ENCODE measurements around the gene WWOX.

Gene WWOX

DNA sequence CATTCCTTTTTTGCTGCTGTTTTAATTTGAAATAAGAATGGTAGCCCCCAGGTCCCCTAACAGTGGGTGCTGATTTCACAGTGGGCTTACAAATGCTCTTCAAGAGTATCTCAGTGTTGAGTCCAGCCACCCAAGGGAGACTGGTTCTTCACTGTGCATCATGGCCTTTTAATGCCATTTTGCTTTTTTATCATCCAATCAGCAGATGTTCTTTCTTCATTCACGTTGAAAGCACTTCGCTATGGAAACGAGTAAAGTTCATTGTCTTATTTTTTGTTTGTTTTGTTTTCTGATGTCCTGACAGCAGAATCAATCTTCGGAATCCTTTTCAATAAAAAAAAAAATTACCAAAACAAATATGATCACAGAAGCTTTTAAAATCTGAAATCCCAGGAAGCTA lies 1072.0 kb downstream of the WWOX start:
- Histone ChIP-seq H3K4me3 (ENCODE audit: low read depth, low read length) (no peak overlapping the region), H3K27me3 (ENCODE audit: control insufficient read depth, insufficient read depth, low read length) (no peaks in the 10 kb centered on the region), H3K36me3 (ENCODE audit: control insufficient read depth, insufficient read depth, low read length) (no peaks in the 10 kb centered on the region), H3K9ac (ENCODE audit: low read depth, low read length) (no peak overlapping the region), H3K9me3 (ENCODE audit: control insufficient read depth, insufficient read depth, low read length) (no peaks in the 10 kb centered on the region), H3K4me1 (ENCODE audit: control insufficient read depth, insufficient read depth, low read length) (peaks cover 11% of the 10 kb centered on the region)

DNA sequence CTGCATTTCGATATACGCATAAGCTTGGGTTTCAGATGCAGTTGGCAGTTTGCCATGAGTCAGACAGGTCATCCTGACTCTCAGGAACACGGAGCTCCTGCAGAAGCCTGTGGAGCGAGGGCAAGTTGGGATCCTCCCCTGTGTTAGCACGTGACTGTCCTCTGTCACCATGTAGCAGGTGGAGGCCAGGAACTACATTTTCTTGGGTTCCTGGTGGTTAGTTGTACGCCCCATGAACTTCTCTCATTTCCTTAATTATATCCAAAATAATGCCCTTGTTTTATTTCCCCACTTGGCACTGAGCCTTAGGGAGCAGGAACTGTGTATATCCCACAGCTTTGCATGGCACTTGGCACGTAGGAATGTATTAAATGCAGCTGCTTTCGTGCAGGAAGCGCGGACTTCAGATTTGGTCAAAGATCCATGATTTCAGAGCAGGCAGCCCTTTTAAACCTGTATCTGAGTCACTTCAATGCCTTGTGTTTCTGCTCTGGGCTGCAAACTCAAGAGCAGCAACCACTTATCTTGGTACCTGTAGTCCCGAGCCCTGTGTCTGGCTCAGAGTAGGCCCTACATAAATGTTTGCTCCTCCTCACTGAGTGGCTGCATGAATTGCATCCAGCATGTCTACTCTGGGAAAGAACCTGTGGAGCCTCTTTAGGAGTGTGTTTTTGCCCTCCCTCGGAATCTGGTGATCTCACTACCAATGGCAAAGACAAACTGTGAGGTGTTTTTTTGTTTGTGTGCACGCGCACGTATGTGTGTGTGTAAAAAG lies 1072.7 kb downstream of the WWOX start:
- Histone ChIP-seq H3K9me3 (ENCODE audit: control insufficient read depth, insufficient read depth, low read length) (no peaks in the 10 kb centered on the region), H3K27me3 (ENCODE audit: control insufficient read depth, insufficient read depth, low read length) (no peaks in the 10 kb centered on the region), H3K36me3 (ENCODE audit: control insufficient read depth, insufficient read depth, low read length) (no peaks in the 10 kb centered on the region), H3K4me3 (ENCODE audit: low read depth, low read length) (no peak overlapping the region), H3K4me1 (ENCODE audit: control insufficient read depth, insufficient read depth, low read length) (peaks cover 11% of the 10 kb centered on the region), H3K9ac (ENCODE audit: low read depth, low read length) (no peak overlapping the region)

GRCh38 chr16:79172976-79173500 lies 1073.6 kb downstream of the WWOX start:
- Histone ChIP-seq H3K27me3 (ENCODE audit: control insufficient read depth, insufficient read depth, low read length) (no peaks in the 10 kb centered on the region), H3K9me3 (ENCODE audit: control insufficient read depth, insufficient read depth, low read length) (no peaks in the 10 kb centered on the region), H3K9ac (ENCODE audit: low read depth, low read length) (no peak overlapping the region), H3K4me3 (ENCODE audit: low read depth, low read length) (no peak overlapping the region), H3K36me3 (ENCODE audit: control insufficient read depth, insufficient read depth, low read length) (no peaks in the 10 kb centered on the region), H3K4me1 (ENCODE audit: control insufficient read depth, insufficient read depth, low read length) (peaks cover 11% of the 10 kb centered on the region)

- Histone ChIP-seq H3K4me1 (ENCODE audit: control insufficient read depth, insufficient read depth, low read length) (peaks cover 10% of the 10 kb centered on the region), H3K4me3 (ENCODE audit: low read depth, low read length) (no peak overlapping the region), H3K9ac (ENCODE audit: low read depth, low read length) (no peak overlapping the region), H3K9me3 (ENCODE audit: control insufficient read depth, insufficient read depth, low read length) (no peaks in the 10 kb centered on the region), H3K36me3 (ENCODE audit: control insufficient read depth, insufficient read depth, low read length) (no peaks in the 10 kb centered on the region), H3K27me3 (ENCODE audit: control insufficient read depth, insufficient read depth, low read length) (no peaks in the 10 kb centered on the region)
These were observed 1074.5 kb downstream of the WWOX start for GRCh38 chr16:79173919-79174318.

GRCh38 chr16:79175286-79176057 lies 1076.0 kb downstream of the WWOX start:
- Histone ChIP-seq H3K4me1 (ENCODE audit: control insufficient read depth, insufficient read depth, low read length) (no peaks in the 10 kb centered on the region), H3K4me3 (ENCODE audit: low read depth, low read length) (no peak overlapping the region)

GRCh38 chr16:79177018-79177417 lies 1077.6 kb downstream of the WWOX start:
- H3K9ac ChIP-seq (ENCODE audit: low read depth, low read length) = no peak overlapping the region
- H3K27me3 ChIP-seq (ENCODE audit: control insufficient read depth, insufficient read depth, low read length) = no peaks in the 10 kb centered on the region
- H3K4me3 ChIP-seq (ENCODE audit: low read depth, low read length) = no peak overlapping the region
- H3K36me3 ChIP-seq (ENCODE audit: control insufficient read depth, insufficient read depth, low read length) = no peaks in the 10 kb centered on the region
- no peaks in the 10 kb centered on the region for H3K4me1 ChIP-seq (ENCODE audit: control insufficient read depth, insufficient read depth, low read length)
- H3K9me3 ChIP-seq (ENCODE audit: control insufficient read depth, insufficient read depth, low read length) = no peaks in the 10 kb centered on the region

More at GRCh38 chr16:79175286-79176057, 1076.0 kb downstream of the WWOX start:
- no peaks in the 10 kb centered on the region for H3K9me3 ChIP-seq (ENCODE audit: control insufficient read depth, insufficient read depth, low read length)
- no peaks in the 10 kb centered on the region for H3K36me3 ChIP-seq (ENCODE audit: control insufficient read depth, insufficient read depth, low read length)
- H3K9ac ChIP-seq (ENCODE audit: low read depth, low read length) = no peak overlapping the region
- H3K27me3 ChIP-seq (ENCODE audit: control insufficient read depth, insufficient read depth, low read length) = no peaks in the 10 kb centered on the region

DNA sequence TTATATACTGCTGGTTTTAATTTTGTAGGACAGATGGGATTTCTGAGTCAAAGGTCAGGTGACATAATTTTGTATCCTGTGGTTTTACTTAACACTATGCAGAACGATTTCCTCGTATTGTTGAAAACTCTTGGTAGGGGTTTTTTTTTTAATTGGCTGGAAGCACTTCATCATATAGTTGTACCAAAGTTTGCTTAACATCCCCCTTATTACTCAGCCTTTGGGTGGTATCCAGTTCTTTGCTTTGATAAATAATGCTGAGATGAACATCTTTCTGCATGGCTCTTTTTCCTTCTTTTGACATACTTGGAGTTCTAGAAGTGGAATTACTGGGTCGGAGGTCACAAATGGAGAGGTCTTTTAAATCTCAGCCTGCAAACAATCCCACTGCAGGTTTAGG lies 1082.0 kb downstream of the WWOX start:
- H3K9me3 ChIP-seq (ENCODE audit: control insufficient read depth, insufficient read depth, low read length) = no peaks in the 10 kb centered on the region
- no peak overlapping the region for H3K9ac ChIP-seq (ENCODE audit: low read depth, low read length)
- no peaks in the 10 kb centered on the region for H3K36me3 ChIP-seq (ENCODE audit: control insufficient read depth, insufficient read depth, low read length)
- no peaks in the 10 kb centered on the region for H3K27me3 ChIP-seq (ENCODE audit: control insufficient read depth, insufficient read depth, low read length)
- H3K4me1 ChIP-seq (ENCODE audit: control insufficient read depth, insufficient read depth, low read length) = no peaks in the 10 kb centered on the region
- H3K4me3 ChIP-seq (ENCODE audit: low read depth, low read length) = no peak overlapping the region

GRCh38 chr16:79182616-79183015 lies 1083.2 kb downstream of the WWOX start:
- Histone ChIP-seq H3K27me3 (ENCODE audit: control insufficient read depth, insufficient read depth, low read length) (no peaks in the 10 kb centered on the region), H3K4me3 (ENCODE audit: low read depth, low read length) (no peak overlapping the region), H3K9ac (ENCODE audit: low read depth, low read length) (no peak overlapping the region), H3K36me3 (ENCODE audit: control insufficient read depth, insufficient read depth, low read length) (no peaks in the 10 kb centered on the region), H3K9me3 (ENCODE audit: control insufficient read depth, insufficient read depth, low read length) (no peaks in the 10 kb centered on the region), H3K4me1 (ENCODE audit: control insufficient read depth, insufficient read depth, low read length) (no peaks in the 10 kb centered on the region)

- no peak overlapping the region for H3K9ac ChIP-seq (ENCODE audit: low read depth, low read length)
- H3K4me1 ChIP-seq (ENCODE audit: control insufficient read depth, insufficient read depth, low read length) = peaks cover 8% of the 10 kb centered on the region
- no peak overlapping the region for H3K4me3 ChIP-seq (ENCODE audit: low read depth, low read length)
- H3K9me3 ChIP-seq (ENCODE audit: control insufficient read depth, insufficient read depth, low read length) = no peaks in the 10 kb centered on the region
- no peaks in the 10 kb centered on the region for H3K36me3 ChIP-seq (ENCODE audit: control insufficient read depth, insufficient read depth, low read length)
- no peaks in the 10 kb centered on the region for H3K27me3 ChIP-seq (ENCODE audit: control insufficient read depth, insufficient read depth, low read length)
These were observed 1084.1 kb downstream of the WWOX start for GRCh38 chr16:79183571-79183970.

GRCh38 chr16:79184464-79185030 lies 1085.1 kb downstream of the WWOX start:
- no peaks in the 10 kb centered on the region for H3K27me3 ChIP-seq (ENCODE audit: control insufficient read depth, insufficient read depth, low read length)
- H3K4me1 ChIP-seq (ENCODE audit: control insufficient read depth, insufficient read depth, low read length) = peaks cover 10% of the 10 kb centered on the region
- H3K9ac ChIP-seq (ENCODE audit: low read depth, low read length) = no peak overlapping the region
- H3K9me3 ChIP-seq (ENCODE audit: control insufficient read depth, insufficient read depth, low read length) = no peaks in the 10 kb centered on the region
- no peak overlapping the region for H3K4me3 ChIP-seq (ENCODE audit: low read depth, low read length)
- H3K36me3 ChIP-seq (ENCODE audit: control insufficient read depth, insufficient read depth, low read length) = no peaks in the 10 kb centered on the region

DNA sequence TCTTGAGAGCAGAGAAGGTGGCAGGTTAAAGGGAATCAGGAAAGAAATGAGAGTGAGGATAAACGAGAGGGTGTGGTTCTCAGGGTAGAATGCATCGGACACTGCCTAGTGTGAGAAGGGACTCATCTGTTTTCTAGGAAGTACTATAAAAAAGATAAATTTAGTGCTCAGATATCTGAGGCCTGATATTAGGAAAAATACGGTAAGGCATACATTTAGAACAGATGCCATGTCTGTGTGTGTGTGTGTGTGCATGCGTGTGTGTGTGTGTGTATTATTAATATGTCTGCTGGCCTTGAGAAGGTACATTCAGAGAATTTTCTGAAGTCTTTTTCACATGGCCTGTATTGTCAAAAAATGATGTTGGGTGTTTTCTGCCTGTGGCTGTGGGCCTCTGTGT lies 1086.3 kb downstream of the WWOX start:
- Histone ChIP-seq H3K9me3 (ENCODE audit: control insufficient read depth, insufficient read depth, low read length) (no peaks in the 10 kb centered on the region), H3K4me3 (ENCODE audit: low read depth, low read length) (no peak overlapping the region), H3K9ac (ENCODE audit: low read depth, low read length) (no peak overlapping the region), H3K4me1 (ENCODE audit: control insufficient read depth, insufficient read depth, low read length) (peaks cover 10% of the 10 kb centered on the region), H3K36me3 (ENCODE audit: control insufficient read depth, insufficient read depth, low read length) (no peaks in the 10 kb centered on the region), H3K27me3 (ENCODE audit: control insufficient read depth, insufficient read depth, low read length) (no peaks in the 10 kb centered on the region)
